ENCODE data around the gene MAPK7.

GRCh38 chr17:19388791-19389785 is 10.8 kb downstream of the MAPK7 start:
- TF ChIP-seq GATA2 (IDR thresholded peaks at IDR 0.05; ENCODE audit: low read depth, low read length) (peak; percentile 31; the same call in 1 of the 2 replicates), GATA3 (IDR thresholded peaks at IDR 0.05; ENCODE audit: low read depth, low read length) (no peak)
